Glomerular visceral epithelial cell (primary cell): ENCODE measurements around the gene GTPBP4.

Experiments used
- DNase-seq: peaks from one replicate; pipeline ENCODE4 v3.0.0-alpha.2; 2016; ENCODE audit errors: extremely low spot score

Gene GTPBP4

GRCh38 chr10:987870-988666, at the start of gene GTPBP4:
TSS of gene GTPBP4 (plus strand) at chr10:988434. CDS start at chr10:988480, 46 bp downstream.
- peak; percentile 96 for DNase-seq

- DNase-seq = no peak
Measured at GRCh38 chr10:938941-939678, 49.1 kb upstream of the GTPBP4 start.

- no peak for DNase-seq
Measured at GRCh38 chr10:943334-944033, 44.8 kb upstream of the GTPBP4 start.

GRCh38 chr10:944034-944831, 44.0 kb upstream of the GTPBP4 start:
- peak; percentile 17 for DNase-seq

- DNase-seq = no peak
Measured at GRCh38 chr10:945778-946177, 42.5 kb upstream of the GTPBP4 start.

GRCh38 chr10:947051-947450, 41.2 kb upstream of the GTPBP4 start:
- no peak for DNase-seq

- DNase-seq = no peak
Measured at GRCh38 chr10:947881-948280, 40.4 kb upstream of the GTPBP4 start.

GRCh38 chr10:948347-948746, 39.9 kb upstream of the GTPBP4 start:
- DNase-seq = no peak

- no peak for DNase-seq
Measured at GRCh38 chr10:949446-949845, 38.8 kb upstream of the GTPBP4 start.

- DNase-seq = no peak
Measured at GRCh38 chr10:953836-954235, 34.4 kb upstream of the GTPBP4 start.

GRCh38 chr10:954396-954795, 33.8 kb upstream of the GTPBP4 start:
- no peak for DNase-seq

GRCh38 chr10:955127-955819, 33.0 kb upstream of the GTPBP4 start:
- no peak for DNase-seq

- no peak for DNase-seq
Measured at GRCh38 chr10:955820-956217, 32.4 kb upstream of the GTPBP4 start.

GRCh38 chr10:958106-958505, 30.1 kb upstream of the GTPBP4 start:
- no peak for DNase-seq

- no peak for DNase-seq
Measured at GRCh38 chr10:958856-959255, 29.4 kb upstream of the GTPBP4 start.

GRCh38 chr10:962342-962741, 25.9 kb upstream of the GTPBP4 start:
- DNase-seq = no peak

- DNase-seq = no peak
Measured at GRCh38 chr10:963186-963585, 25.0 kb upstream of the GTPBP4 start.

- no peak for DNase-seq
Measured at GRCh38 chr10:963655-964054, 24.6 kb upstream of the GTPBP4 start.

GRCh38 chr10:964321-964987, 23.8 kb upstream of the GTPBP4 start:
- DNase-seq = no peak

- DNase-seq = no peak
Measured at GRCh38 chr10:964988-965417, 23.2 kb upstream of the GTPBP4 start.
